Endothelial cell of umbilical vein (primary cell): Measurements from ENCODE around the gene NOTCH1.

Experiments used
- EZH2 ChIP-seq: IDR thresholded peaks from 2 replicates; pipeline ENCODE4 v1.6.1; 2012; ENCODE audit warnings: borderline replicate concordance, low read depth, mild to moderate bottlenecking, moderate library complexity, low read length, inconsistent platforms; ENCODE audit not compliant: severe bottlenecking
- MAX ChIP-seq: IDR thresholded peaks from 2 replicates; pipeline ENCODE4 v1.6.1; 2011; ENCODE audit not compliant: insufficient read depth, insufficient read length
- POLR2A ChIP-seq: IDR thresholded peaks from 2 replicates; pipeline ENCODE4 v1.6.1; 2012; ENCODE audit warnings: low read depth, mild to moderate bottlenecking, control low read depth, low read length
- POLR2AphosphoS5 ChIP-seq: IDR thresholded peaks from 2 replicates; pipeline ENCODE4 v1.6.1; 2012; ENCODE audit warnings: low read depth, mild to moderate bottlenecking, control low read depth, low read length, moderate library complexity; ENCODE audit not compliant: insufficient read depth
- TF ChIP-seq, protein P1 (sequence below), 2 donors: IDR thresholded peaks; 1 replicate in 1 of 2; 2 replicates in 1 of 2; pipeline ENCODE4 v1.5.1; 2011; ENCODE audit warnings: low read length in 2 of 2, mild to moderate bottlenecking in 2 of 2, moderate library complexity in 2 of 2, control low read depth in 1 of 2, inconsistent platforms in 1 of 2, low read depth in 1 of 2; ENCODE audit not compliant: insufficient read depth in 1 of 2; ENCODE audit errors: extremely low read depth in 1 of 2

DNA sequence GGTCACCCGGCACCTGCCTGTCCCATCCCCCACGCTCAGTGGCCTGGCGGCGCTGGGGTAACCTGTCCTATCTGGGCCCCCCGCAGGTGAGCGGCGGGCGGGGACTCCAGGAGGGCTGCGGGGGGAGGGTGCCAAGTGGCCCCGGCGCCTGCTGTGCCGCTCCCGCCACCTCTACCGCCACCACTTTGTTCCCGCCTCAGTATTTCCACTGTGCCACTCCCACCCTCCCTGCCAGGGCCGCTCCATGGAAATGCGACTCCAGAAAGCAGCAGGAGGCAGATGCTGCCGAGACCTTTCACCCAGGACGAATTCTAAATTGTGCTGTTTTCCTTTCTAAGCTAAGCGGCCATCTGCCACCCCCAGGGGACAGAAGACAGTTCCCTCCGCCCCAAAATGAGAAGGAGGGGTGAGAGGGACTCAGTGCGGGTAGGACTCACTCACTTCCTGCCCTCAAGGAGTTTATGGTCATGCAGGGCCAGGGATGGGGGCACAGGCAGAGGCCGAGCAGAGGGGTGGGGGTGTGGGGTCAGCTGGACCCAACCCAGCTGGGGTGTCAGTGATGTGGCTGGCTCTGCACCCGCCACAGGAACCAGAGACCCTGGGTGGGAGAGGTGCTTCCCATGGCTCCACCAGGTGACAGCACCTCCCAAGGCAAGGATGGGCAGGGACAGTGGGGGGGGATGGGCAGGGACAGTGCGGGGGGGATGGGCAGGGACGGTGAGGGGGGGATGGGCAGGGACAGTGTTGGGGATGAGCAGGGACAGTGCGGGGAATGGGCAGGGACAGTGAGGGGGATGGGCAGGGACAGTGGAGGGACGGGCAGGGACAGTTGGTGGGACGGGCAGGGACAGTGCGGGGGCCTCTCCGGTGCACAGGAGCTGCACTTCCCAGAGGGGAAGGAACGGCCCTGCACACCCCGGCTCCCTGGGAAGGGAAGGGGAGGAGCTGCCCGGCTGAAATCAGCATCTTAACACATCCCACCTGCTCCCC lies 17.8 kb downstream of the NOTCH1 start:
- TF ChIP-seq EZH2 (no peak), POLR2A (no peak), MAX (no peak), POLR2AphosphoS5 (no peak)
- TF ChIP-seq, protein P1, sequence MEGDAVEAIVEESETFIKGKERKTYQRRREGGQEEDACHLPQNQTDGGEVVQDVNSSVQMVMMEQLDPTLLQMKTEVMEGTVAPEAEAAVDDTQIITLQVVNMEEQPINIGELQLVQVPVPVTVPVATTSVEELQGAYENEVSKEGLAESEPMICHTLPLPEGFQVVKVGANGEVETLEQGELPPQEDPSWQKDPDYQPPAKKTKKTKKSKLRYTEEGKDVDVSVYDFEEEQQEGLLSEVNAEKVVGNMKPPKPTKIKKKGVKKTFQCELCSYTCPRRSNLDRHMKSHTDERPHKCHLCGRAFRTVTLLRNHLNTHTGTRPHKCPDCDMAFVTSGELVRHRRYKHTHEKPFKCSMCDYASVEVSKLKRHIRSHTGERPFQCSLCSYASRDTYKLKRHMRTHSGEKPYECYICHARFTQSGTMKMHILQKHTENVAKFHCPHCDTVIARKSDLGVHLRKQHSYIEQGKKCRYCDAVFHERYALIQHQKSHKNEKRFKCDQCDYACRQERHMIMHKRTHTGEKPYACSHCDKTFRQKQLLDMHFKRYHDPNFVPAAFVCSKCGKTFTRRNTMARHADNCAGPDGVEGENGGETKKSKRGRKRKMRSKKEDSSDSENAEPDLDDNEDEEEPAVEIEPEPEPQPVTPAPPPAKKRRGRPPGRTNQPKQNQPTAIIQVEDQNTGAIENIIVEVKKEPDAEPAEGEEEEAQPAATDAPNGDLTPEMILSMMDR (IDR thresholded peaks at IDR 0.05; ENCODE audit: extremely low read depth in 1 of 2, insufficient read depth in 1 of 2, low read depth in 1 of 2, low read length in 2 of 2), result no peak
